GM19240 (cell line): ENCODE measurements around the gene TBCD.

ENCODE experiments used
- DNase-seq: peaks from one replicate; pipeline ENCODE4 v3.0.0; 2011; ENCODE audit warnings: low spot score; ENCODE audit not compliant: insufficient read length

The TBCD gene

GRCh38 chr17:82883419-82884031 is 131.7 kb downstream of the TBCD start:
- no peak for DNase-seq

- no peak for DNase-seq
Measured at GRCh38 chr17:82884341-82884969, 132.6 kb downstream of the TBCD start.

- no peak for DNase-seq
Measured at GRCh38 chr17:82884970-82885353, 133.1 kb downstream of the TBCD start.

GRCh38 chr17:82887255-82888164 is 135.6 kb downstream of the TBCD start:
- DNase-seq = no peak

- no peak for DNase-seq
Measured at GRCh38 chr17:82888583-82889495, 137.0 kb downstream of the TBCD start.

- no peak for DNase-seq
Measured at GRCh38 chr17:82889496-82890338, 137.9 kb downstream of the TBCD start.

- no peak for DNase-seq
Measured at GRCh38 chr17:82890339-82890730, 138.5 kb downstream of the TBCD start.

- no peak for DNase-seq
Measured at GRCh38 chr17:82890926-82891678, 139.2 kb downstream of the TBCD start.

GRCh38 chr17:82891911-82892310 is 140.0 kb downstream of the TBCD start:
- no peak for DNase-seq

GRCh38 chr17:82892899-82893565 is 141.2 kb downstream of the TBCD start:
- DNase-seq = no peak

- no peak for DNase-seq
Measured at GRCh38 chr17:82893779-82894178, 141.9 kb downstream of the TBCD start.

- no peak for DNase-seq
Measured at GRCh38 chr17:82894389-82894788, 142.5 kb downstream of the TBCD start.

- DNase-seq = no peak
Measured at GRCh38 chr17:82895087-82895486, 143.2 kb downstream of the TBCD start.

- DNase-seq = no peak
Measured at GRCh38 chr17:82896071-82897000, 144.5 kb downstream of the TBCD start.

GRCh38 chr17:82897514-82898249 is 145.8 kb downstream of the TBCD start:
- no peak for DNase-seq

- no peak for DNase-seq
Measured at GRCh38 chr17:82898976-82899514, 147.2 kb downstream of the TBCD start.

- DNase-seq = no peak
Measured at GRCh38 chr17:82899941-82900340, 148.1 kb downstream of the TBCD start.
